ENCODE results near the gene RHOF.

The RHOF gene

GRCh38 chr12:121740847-121741246 is 52.6 kb downstream of the RHOF start:
- no peak for DNase-seq

DNA sequence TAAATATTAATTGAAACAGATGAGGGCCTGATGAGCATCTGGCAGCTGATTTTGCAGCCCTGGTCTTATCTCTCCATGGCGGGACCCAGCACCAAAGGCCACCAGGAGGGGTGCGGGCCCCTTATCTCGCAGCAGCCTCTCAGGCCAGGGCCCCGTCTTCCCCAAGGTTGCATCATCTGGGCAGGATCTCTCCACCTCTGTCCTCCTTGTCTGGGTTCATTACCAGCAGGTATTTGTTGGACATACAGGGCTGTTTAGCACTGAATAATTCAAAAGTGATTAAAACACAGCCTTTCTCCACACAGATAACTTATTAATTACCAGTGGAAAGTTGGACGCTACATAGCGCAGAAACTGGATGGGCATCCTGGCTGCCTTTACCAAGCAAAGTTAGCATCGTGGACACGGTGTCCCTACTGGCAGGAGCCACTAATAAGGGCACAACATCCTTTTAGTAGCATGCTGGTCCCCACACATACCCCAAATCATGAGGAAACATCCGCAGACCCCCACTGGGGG is 55.1 kb downstream of the RHOF start:
- DNase-seq, result no peak

DNA sequence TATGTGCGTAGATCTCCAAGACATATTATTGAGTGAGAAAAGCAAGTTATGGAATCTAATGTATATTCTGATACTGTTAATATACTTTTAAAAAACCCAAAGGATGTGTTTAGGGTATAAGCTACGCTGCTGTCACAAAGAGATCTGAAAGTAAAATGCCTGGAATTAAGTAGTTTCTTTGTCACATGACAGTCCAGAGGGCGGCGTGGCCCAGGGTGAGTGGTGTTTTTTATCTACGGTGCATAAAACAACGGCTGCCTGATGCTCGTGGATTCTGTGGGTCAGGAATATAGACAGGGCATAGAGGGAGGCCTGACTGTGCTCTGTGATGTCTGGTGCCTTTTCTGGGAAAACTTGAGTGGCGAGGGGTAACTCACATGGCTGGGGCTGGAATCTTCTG is 59.6 kb downstream of the RHOF start:
- no peak for DNase-seq

DNA sequence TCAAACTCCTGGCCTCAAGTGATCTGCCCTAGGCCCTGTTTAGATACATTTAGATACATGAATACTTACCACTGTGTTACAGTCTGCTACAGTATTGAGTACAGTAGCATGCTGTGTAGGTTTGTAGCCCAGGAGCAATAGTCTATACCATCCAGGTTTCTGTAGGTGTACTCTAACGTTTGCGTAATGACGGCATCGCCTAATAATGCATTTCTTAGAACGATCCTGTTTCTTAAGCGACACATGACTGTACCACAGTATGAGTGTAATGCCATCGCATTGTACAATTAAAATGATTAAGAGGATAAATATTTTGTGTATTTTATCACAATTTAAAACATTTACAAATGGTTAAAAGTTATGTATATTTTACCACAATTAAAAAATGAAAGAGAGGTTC is 62.0 kb downstream of the RHOF start:
- DNase-seq, result no peak

- DNase-seq, result no peak
Measured at GRCh38 chr12:121729021-121729420, 64.5 kb downstream of the RHOF start.
